Activated B cell treated with CpG ODN at 0.5 μM for 24 hours (primary cell): ENCODE measurements around the gene MCAT. TPM values are rescaled to one million over a fixed set of nuclear protein-coding genes. Genes with fewer than 3 reads are reported as not detected.
A peak's percentile ranks its signal among the peaks of the same experiment; 100 is the strongest.

Experiments used
- ATAC-seq: fragments of 200-7000 bp; cut with Tn5 transposase; one replicate; pipeline ENCODE4 v1.10.0; 2021; ENCODE audit warnings: low read depth, mild to moderate bottlenecking, moderate library complexity
- CTCF ChIA-PET: fragments of 350-600 bp; sonication (Branson Sonifier 250); formaldehyde crosslinking; loops from one replicate; lab custom pipeline; 2021; ENCODE audit warnings: antibody characterized with exemption; lab: Charles Lee
- POLR2A ChIA-PET: fragments of 350-600 bp; sonication (Branson Sonifier 250); formaldehyde crosslinking; loops from one replicate; lab custom pipeline; 2021; ENCODE audit warnings: antibody characterized with exemption; lab: Charles Lee
- DNase-seq: peaks from one replicate; pipeline ENCODE4 v3.0.0; 2022
- H3K27ac Mint-ChIP-seq: one replicate; pipeline ENCODE4 v1.8.0; 2020; ENCODE audit warnings: mixed read lengths
- H3K27me3 Mint-ChIP-seq: one replicate; pipeline ENCODE4 v1.8.0; 2021; ENCODE audit warnings: mixed read lengths
- H3K36me3 Mint-ChIP-seq: one replicate; pipeline ENCODE4 v1.8.0; 2021; ENCODE audit warnings: low read depth, mixed read lengths
- H3K4me1 Mint-ChIP-seq: one replicate; pipeline ENCODE4 v1.8.0; 2021; ENCODE audit warnings: mixed read lengths
- H3K4me3 Mint-ChIP-seq: one replicate; pipeline ENCODE4 v1.8.0; 2020; ENCODE audit warnings: mild to moderate bottlenecking, mixed read lengths
- H3K9me3 Mint-ChIP-seq: one replicate; pipeline ENCODE4 v1.8.0; 2020; ENCODE audit warnings: mixed read lengths
- CTCF ChIP-seq: fragments of 200-600 bp; IDR thresholded peaks from one replicate; pipeline ENCODE4 v1.8.0; 2022; ENCODE audit warnings: antibody characterized with exemption, mild to moderate bottlenecking
- intact Hi-C: fragments of 100-400 bp; cut with micrococcal nuclease; formaldehyde crosslinking; loops from one replicate; pipeline ENCODE4 v1.15.1; 2024
- total RNA-seq: library from RNA; stranded (reverse); gene quantifications from 2 replicates; pipeline ENCODE4 v1.2.3, GENCODE V29; 2022

The MCAT gene
- total RNA-seq, 1 donor from 2014 or later: 12.7 TPM

- CTCF ChIA-PET: no interaction called here
- ATAC-seq: no peak
Measured at GRCh38 chr22:43133401-43133800, 9.8 kb downstream of the MCAT start.

GRCh38 chr22:43131773-43132501 is 11.3 kb downstream of the MCAT start:
- no peak overlapping the region for H3K27ac Mint-ChIP-seq
- CTCF ChIA-PET: no interaction called here
- H3K36me3 Mint-ChIP-seq: peaks cover 47% of the 10 kb centered on the region
- no peak for TF ChIP-seq CTCF
- peaks cover 5% of the 10 kb centered on the region for H3K27me3 Mint-ChIP-seq
- H3K9me3 Mint-ChIP-seq: no peaks in the 10 kb centered on the region
- ATAC-seq (no peak), DNase-seq (no peak)
- POLR2A ChIA-PET: interaction anchor here (0.6 kb wide), 1 partner anchor 295 kb away, joined by 3 read pairs; no protein-coding TSS in a partner anchor
- intact Hi-C loops: no loop called here
- H3K4me1 Mint-ChIP-seq: peaks cover 22% of the 10 kb centered on the region
- no peak overlapping the region for H3K4me3 Mint-ChIP-seq

More at GRCh38 chr22:43133401-43133800, 9.8 kb downstream of the MCAT start:
- H3K9me3 Mint-ChIP-seq: no peaks in the 10 kb centered on the region
- peaks cover 60% of the 10 kb centered on the region for H3K36me3 Mint-ChIP-seq
- intact Hi-C loops: no loop called here
- no peak for DNase-seq
- no peak overlapping the region for H3K4me3 Mint-ChIP-seq
- no peak for TF ChIP-seq CTCF
- POLR2A ChIA-PET: interaction anchor here (0.7 kb wide), 1 partner anchor 470 kb away, joined by 5 read pairs; no protein-coding TSS in a partner anchor
- no peak overlapping the region for H3K27ac Mint-ChIP-seq
- peaks cover 2% of the 10 kb centered on the region for H3K27me3 Mint-ChIP-seq
- H3K4me1 Mint-ChIP-seq: peaks cover 18% of the 10 kb centered on the region

DNA sequence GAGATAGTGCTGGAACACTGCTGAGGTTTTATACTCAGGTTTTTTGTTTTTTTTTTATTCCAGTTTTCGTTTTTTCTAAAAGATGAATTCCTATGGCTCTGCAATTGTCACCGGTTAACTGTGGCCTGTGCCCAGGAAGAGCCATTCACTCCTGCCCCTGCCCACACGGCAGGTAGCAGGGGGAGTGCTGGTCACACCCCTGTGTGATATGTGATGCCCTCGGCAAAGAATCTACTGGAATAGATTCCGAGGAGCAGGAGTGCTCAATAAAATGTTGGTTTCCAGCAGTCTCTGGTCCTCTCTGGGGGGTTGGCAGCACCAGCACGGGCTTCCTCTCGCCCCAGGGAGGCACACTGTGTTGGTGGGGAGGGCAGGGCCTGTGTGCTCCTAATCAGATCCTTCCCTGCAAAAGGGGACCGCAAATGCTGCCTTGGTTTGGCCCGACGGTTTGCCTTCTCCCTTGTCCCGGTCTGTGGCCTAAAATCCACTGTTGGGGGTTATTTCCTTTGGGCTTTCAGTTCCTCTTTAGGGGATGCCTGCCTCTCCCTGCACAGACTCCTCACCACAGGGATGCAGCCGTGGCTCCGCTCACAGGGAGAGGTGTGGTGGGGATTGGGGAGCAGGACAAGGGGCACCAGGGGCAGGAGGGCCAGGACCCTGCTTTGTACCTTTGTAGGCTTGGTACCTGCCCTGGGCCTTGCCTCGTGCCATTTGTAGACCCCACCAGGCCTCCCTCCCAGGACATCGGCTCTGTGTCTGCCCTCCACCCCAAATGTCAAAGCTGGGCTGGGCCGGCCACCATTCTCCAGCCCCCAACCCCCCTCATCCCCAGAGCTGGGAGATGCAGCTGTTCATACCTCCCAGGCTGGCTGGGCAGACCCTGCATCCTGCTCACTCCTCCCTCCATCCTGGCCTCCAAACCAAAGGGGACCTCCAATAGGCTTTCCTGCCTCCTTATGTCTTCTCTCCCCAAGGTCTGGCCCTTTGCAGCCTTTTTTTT is 13.5 kb downstream of the MCAT start:
- ATAC-seq (no peak), DNase-seq (no peak)
- no peak for TF ChIP-seq CTCF
- ChIA-PET POLR2A (interaction anchor here (0.6 to 0.7 kb wide), 2 partner anchors 17 to 1065 kb away, joined by 5 to 15 read pairs; no protein-coding TSS in a partner anchor), CTCF (no interaction called here)
- Mint-ChIP-seq H3K27ac (no peak overlapping the region), H3K36me3 (peaks cover 32% of the 10 kb centered on the region), H3K27me3 (peaks cover 5% of the 10 kb centered on the region), H3K4me1 (peaks cover 18% of the 10 kb centered on the region), H3K4me3 (no peak overlapping the region), H3K9me3 (no peaks in the 10 kb centered on the region)
- intact Hi-C loops: no loop called here

- POLR2A ChIA-PET: no interaction called here
- Mint-ChIP-seq H3K9me3 (no peaks in the 10 kb centered on the region), H3K27me3 (peaks cover 5% of the 10 kb centered on the region), H3K4me1 (peaks cover 18% of the 10 kb centered on the region), H3K4me3 (no peak overlapping the region), H3K27ac (no peak overlapping the region), H3K36me3 (peaks cover 28% of the 10 kb centered on the region)
- peak; percentile 49 for ATAC-seq
- DNase-seq: no peak
- TF ChIP-seq CTCF: no peak
- intact Hi-C loops: no loop called here
- CTCF ChIA-PET: no interaction called here
Measured at GRCh38 chr22:43128928-43129424, 14.2 kb downstream of the MCAT start.
